GM19463 (cell line): Measurements from ENCODE around the gene ZNF827.

ENCODE experiments used
- ATAC-seq: cut with Tn5 transposase; IDR thresholded peaks from one replicate; pipeline ENCODE4 v1.9.1; 2021; ENCODE audit warnings: mild to moderate bottlenecking, moderate library complexity; ENCODE audit not compliant: unreplicated experiment

ZNF827 gene

DNA sequence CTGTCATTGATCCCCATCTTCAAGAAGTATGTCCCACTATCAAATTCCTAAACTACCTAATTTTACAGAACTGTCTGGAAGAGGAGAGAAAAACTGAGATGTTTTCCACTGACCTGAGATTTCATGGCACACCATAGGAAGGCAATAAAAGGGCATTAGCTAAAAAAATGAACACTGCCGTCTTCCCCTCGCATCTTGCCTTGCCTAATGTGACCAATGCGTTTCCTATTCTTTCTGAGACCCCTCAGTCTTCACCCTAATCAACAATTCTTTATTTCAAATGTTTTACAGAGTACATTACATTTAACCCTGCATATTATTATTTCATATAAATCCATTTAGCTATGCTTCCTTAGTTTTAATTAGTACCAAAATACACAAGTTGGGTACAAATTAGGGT lies 43.6 kb downstream of the ZNF827 start:
- no peak for ATAC-seq

DNA sequence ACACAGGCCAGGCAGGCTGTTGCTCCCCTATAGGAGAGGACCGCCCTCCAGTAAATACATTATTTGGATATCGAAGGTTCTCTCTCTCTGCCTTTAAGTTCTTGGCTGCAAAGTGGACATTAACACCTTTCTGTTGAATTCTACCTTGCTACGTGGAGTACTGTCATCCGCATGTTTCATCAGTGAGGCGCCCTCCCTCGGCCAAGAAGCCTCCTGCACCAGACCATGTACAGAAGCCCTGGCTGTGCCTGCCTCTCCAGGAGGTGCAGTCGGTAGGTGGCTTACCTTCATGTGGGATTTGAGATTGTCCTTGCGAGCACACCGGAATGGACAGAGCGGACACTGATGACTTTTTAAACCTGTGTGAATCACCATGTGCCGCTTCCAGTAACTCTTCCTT lies 46.7 kb downstream of the ZNF827 start:
- ATAC-seq, result no peak

DNA sequence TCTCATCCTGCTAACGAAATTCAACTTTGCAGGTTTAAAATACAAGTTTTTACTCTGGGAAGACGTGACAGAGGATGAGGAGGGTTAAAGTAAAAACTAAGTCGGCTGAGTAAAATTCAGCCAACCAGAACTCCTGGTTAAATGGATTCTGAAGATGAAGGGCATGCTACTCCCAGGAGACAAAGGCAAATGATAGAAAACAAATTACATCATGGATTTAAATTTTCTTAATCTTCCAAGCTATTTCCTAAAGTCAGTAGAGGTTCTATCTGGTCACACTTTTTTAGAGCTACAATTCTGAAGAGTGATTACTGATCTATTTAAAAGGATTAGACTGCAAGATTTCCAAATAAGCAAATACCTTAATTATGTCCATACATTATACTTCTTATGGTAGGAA lies 47.9 kb downstream of the ZNF827 start:
- no peak for ATAC-seq

DNA sequence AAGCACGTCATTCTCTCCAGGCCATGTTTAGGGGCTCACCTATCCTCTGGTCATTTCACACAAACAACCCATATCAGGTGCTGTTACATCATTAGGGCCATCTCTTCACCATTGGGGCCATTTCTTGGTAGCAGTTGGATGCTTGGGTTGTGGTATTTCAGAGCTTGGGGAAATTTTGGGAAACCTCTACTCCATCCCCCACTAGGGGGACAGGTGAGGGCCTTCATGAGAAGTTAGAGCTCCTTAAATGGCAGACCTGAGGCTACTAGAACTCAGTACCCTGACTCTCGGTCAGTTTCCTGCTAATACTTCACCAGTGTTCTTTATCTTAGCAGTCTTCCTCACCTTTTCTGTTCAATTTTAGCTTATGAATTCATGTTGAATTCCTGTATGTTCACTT lies 50.2 kb downstream of the ZNF827 start:
- no peak for ATAC-seq

DNA sequence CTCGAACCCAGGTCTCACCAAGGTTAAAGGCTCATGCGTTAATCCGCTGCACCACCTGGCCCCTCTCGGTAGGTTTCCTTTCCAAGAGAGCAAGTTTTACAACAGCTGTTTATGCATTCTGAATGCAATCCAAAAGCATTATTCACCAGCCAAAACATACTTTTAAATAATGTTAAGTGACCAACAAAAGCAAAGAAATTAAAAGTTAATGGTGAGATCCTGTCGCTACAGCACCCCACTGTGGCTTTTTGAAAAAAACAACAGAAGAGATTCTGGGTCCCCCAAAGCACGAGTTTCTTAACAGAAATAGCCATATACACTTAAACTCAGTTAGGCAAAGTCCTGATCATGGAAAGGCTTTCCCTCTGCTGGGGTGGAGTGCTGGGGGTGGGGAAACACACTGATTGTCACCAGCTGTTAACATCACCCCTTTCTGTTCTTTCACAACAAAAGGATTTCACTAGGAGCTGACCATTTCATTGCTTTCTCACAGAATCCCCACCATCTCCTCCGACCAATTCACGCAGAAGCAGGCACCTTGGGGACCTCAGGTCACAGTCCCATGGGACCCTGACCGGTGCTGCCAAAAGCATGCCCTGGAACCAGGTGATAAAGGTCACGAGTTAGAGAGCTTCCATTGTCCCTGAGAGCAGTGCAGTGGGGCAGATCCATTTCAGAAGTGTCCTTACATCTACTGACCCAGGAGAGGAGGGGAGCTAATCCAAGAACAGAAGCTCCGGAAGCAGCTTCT lies 51.2 kb downstream of the ZNF827 start:
- ATAC-seq, result peak; percentile 49

DNA sequence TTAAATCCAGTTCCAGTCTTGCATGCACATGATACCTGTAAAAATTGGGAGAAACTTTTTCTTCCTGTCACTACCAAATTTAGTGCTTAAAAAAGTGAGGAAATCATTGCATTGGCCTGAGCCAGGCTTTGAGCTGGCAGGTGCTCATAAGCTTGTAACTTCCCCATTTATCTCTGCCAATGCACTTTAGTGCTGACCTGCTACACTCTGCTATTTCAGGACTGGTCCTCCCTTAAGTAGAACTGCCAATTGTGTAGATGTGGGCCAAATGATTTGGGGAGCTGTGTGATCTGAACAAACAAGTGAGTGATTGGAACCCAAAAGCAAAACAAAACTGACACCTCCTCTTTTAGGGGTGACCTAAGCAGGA lies 51.8 kb downstream of the ZNF827 start:
- no peak for ATAC-seq

DNA sequence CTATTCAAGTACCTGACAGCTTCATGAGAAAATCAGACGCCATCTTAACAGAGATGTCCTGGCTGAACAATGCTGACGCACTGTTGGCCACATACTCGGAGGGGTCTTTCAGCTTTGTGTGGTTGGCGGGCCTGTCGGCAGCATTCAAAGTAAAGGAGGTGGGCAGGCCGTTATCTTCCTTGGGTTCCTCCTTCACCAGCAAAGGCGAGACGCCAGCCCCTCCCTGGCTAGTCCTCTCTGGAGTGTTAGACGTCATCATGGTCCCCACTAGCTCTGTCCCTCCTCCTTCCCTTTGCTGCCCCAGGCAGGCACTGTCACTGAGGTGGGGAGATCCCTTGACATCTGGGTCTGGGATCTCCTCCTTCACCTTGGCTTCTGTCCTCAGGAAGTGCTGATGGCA lies 53.0 kb downstream of the ZNF827 start:
- no peak for ATAC-seq

DNA sequence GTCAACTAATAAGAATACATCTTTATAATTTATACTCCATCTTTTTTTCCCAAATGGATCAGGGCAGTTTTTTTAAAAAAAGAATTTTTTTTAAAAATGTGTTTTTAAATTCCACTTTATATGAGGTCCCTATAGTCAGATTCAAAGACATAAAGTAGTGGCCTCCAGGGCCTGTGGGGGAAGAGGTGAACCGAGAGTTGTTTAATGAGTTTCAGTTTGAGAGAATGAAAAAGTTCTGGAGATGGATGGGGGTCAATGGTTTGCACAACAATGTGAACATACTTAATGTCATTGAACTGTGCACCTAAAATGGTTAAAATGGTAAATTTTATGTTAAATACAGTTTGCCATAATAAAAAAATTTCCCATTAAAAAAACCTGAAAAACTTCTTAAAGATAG lies 53.8 kb downstream of the ZNF827 start:
- peak; percentile 32 for ATAC-seq

DNA sequence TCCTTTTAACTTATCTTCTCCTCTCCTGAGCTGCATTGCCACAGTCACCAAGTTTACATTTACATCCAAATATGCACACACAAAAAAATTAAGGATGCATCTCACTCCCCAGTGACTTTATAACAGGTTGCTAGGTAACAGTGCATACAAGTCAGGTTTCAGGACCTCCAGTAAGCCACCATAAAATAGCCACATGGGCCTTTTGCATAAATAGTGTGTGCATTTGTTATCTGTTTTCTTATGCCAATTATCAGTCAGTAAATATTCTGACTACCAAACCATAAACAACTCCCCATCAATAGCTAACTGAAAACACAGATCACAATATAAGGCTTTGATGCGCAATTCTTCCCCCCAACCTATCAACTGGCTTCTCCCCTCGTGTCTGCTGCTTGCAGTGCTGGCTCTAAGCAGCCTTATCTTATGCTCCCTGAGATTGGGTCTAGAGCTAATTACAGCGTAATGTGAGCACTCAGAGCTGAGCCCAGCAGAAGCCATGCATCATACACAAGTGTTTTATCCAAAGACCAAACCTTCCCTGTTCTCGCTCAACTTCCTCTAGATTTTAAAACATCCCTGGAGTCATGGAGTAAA lies 55.4 kb downstream of the ZNF827 start:
- ATAC-seq, result no peak

DNA sequence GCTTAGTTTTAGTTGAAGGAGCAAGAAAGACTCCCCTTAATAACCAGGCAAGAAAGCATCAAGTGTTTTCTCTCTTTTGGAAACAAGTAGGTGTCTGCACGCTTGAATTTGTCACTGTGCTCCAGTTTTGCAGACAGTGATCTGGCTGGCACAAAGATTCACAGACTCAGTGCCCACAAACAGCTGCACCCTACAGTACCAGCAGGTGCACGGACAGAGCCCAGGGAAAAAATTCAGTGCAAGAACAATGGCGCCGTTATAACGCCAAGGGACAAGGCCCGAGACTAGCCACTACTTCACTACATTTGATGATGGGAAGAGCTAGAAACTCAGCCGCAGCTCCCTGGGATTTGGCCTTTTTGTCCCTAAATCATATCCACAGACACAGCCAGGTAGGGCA lies 56.0 kb downstream of the ZNF827 start:
- ATAC-seq, result no peak

DNA sequence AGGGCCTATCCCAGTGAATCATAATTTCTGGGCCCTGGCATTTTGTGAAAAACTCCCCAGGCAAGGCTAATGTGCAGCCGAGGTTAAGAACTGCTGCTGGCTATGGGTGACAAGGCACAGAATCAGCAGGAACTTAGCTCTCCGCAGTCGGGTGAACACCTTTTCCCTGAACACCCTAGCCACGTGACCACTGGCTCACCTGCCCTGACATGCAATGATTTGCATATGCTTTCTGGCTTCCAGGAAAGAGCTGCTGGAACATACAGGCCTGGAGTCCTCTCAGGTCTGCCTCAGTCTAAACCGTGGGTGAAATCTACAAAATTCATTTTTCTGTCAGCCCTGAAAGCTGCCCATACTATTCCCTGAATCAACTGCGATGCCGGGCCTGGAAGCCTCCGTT lies 56.6 kb downstream of the ZNF827 start:
- ATAC-seq, result peak; percentile 56

DNA sequence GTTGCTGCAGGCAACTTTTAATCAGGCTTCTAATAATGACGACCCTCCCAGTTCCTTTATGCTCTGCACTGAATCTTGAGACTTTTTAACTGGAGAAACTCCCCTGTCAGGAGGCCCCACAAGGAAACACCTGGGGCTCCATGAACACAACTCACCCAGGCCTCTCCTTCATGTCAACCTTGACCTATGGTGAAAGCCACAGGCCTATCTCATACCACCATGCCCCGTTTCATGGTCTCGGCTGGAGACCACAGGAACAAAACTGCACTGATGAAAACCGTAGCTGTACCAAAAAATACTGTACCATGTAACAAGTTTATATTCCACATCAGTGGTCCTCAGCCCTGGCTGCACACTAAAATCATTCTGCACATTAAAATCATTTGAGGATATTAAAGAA lies 57.0 kb downstream of the ZNF827 start:
- peak; percentile 47 for ATAC-seq

DNA sequence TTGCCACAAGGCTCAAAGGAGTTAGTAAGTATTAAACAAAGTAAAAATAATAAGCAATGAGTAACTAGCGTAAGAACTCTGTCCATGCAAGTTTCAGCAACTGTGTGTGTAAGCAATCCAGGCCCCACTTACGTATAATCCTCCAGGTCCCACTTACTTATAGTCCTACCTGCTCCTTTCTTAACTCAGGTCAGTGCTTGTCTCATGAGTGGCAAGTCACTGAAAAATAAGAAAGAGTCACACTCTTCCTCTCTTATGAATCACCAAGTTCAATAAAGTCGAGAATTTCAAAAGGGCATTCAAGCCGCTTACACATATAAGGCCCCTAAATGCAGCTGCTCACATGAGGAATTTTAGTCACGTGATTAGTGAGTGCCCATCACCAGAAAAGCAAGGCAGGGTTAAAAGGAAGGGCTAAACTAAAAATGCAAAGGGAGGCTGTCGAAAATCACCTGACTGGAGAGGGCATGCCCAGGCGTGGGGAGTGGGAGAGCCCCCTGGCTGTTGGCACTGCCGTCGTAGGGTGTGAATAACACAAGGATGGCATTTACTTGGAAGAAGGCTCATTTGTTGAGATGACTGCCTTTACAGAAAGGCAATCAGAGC lies 58.2 kb downstream of the ZNF827 start:
- ATAC-seq, result no peak

DNA sequence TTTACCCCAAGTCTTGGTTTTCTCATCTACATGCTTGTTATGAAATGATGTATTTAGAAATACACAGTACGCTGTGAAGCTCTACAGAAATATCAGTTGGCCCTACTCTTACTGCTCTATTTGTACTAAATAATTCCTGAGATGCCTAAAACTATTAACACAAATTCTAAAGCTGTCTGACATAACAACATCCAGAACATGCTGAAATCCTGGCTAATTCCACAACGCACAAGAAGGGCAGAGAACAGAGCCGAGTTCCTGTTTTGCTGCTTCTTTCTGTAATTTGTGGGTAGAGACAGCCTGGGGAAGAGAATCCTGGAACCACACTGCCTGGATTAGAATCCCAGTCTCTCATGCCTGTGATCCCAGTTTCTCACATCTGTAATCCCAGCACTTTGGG lies 59.0 kb downstream of the ZNF827 start:
- ATAC-seq, result no peak

DNA sequence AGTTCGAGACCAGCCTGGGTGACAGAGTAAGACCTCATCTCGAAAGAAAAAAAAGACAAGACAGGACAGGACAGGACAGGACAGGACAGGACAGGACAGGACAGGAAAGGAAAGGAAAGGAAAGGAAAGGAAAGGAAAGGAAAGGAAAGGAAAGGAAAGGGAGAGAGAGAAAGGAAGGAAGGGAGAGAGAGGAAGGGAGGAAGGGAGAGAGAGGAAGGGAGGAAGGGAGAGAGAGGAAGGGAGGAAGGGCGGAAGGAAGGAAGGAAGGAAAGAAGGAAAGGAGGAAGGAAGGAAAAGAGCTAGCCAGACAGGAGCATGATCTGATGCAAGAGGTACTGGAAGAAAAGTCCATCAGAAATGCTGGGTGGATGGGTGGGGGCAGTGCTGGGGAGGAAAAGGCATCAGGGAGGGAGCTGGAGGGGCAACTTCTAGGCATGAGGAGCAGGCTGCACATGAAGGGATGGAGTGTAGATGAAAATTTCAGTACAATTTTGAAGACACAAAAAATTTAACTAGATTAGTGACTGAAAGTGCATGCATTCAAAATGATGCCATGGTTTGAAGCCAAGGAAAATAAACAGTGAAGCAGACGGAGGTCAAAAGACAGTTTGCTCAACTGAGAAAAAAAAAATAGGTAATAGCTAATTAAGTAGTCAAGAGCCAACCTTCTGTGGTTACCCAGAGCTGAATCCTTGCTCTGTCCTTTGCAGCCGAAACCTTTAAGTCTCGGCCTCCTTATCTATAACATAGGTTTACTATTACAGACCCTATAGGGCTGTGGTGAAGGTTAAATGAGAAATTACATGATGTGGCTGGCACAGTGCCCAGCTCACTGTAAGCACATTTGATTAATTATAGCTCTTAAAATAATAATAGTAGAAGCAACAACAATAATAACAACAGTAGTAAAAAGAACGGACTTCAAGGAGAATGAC lies 59.9 kb downstream of the ZNF827 start:
- ATAC-seq, result no peak

DNA sequence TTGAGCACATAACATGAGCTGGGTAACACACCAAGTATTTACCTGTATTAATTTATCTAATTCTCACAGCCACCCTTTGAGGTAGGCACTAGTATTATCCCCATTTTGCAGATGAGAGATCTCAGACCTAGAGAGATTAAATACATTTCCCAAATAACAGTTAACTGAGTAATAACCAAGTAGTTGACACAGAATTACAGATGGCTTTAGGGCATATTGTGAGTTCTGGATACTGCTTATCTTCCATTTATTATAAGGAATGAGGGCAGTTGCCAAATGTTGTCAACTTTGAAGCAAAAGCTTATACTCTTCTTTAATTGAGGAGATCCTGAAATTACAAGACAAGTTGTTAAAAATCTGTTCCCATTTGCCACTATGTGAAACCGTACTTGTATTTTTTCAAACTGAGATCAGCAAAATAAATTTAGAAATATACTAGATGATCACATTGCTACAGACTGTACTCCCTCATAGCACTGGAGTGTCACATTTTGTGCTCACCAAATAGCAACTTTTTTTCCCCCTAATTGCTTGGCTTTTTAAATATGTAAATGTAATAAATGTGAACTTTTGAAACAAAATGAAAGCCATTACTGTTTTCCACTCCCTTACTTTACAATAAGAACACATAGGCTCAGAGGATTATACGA lies 62.0 kb downstream of the ZNF827 start:
- ATAC-seq, result no peak

DNA sequence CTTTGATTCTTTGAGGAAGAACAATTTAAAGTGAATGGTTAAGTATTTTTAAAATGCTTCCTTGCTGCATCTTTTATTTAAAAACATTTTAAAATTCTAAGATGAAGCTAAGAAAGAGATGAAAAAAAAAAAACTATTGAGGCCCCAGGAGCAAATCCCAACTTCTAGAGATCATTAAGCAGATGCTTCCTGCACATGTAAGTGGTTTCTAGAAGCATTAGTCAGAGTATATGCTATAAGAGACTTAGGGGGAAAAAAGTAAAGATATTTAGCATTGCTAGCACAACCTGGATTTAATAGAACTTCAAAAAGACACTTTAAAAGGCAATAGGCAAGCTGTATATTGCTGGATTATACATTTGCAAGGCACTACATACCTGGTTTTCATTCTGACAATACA lies 64.7 kb downstream of the ZNF827 start:
- no peak for ATAC-seq

DNA sequence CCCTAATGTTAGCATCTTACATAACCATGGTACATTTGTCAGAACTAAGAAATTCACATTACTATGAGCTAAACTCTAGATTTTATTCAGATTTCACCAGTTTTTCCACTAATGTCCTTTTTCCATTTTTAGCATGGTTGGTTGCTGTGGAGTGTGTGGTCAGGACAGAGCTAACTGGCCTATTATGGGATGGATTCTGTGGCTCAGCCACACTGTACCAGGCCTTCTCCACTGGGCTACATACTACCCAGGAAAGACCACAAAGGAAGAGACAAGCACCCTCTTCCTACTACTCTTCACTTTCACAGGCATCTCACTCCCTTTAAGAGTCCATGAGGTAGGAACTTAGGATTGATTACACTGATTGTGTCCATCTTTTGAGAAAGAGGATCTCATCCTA lies 67.4 kb downstream of the ZNF827 start:
- ATAC-seq, result no peak

DNA sequence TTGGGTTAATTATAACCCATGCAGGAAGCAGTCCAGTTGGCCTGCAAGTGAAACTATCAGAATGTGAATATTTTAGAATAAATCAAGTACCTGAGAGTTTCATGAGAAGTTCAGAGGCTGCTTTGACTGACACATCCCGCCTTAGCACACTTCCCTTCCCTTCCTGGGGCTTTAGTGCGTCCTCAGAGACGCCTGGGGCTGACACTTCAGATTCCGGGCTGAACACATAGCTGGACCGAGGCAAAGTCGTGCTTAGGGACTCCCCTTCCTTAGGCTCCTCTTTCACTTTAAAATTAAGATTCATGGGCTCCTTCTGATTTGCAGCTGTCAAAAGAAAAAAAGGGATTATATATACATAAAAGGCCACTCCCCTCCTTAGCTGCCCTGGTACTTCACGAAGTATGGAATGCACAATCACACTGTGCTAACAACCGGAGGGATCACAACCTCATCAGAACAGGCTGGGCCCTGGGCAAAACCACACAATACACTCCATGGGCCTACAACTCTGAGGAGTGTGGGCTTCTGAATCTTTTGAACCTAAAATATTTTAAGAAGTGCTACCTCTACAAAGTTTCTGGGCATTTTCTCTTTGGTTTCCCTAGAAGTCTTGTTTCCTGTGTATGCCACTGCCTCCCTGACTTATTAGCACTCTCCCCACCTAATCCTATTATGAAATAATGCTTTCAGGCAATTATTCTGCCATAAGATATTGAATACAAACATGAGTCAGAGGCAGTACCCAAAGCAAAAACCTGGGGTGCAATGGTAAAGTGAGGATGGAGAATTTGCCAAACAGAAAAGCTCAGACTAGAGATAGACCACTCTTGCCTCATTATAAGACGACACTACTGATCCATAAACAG lies 68.2 kb downstream of the ZNF827 start:
- ATAC-seq, result peak; percentile 33
